ENCODE results near the gene MMP11. TPM values are rescaled to one million over a fixed set of nuclear protein-coding genes. Genes with fewer than 3 reads are reported as not detected.

The MMP11 gene
- polyA plus RNA-seq, 1 of the 3 experiments (the other 2 are of a cell fraction) = 64.4 TPM

- no peak for TF ChIP-seq POLR2AphosphoS5 (IDR thresholded peaks at IDR 0.05; ENCODE audit: low read depth, low read length)
- no peak for TF ChIP-seq CTCF (IDR thresholded peaks at IDR 0.05)
- no peak for TF ChIP-seq REST (IDR thresholded peaks at IDR 0.05; ENCODE audit: low read depth, low read length)
- no peak for TF ChIP-seq TEAD4 (IDR thresholded peaks at IDR 0.05; ENCODE audit: borderline replicate concordance, insufficient read depth)
Observed at GRCh38 chr22:23763579-23763945, 9.1 kb upstream of the MMP11 start (continued).

- Histone ChIP-seq H2AFZ (ENCODE audit: low read depth) (no peak overlapping the region), H4K20me1 (ENCODE audit: insufficient read depth) (no peaks in the 10 kb centered on the region), H3F3A (replicated peaks; ENCODE audit: insufficient read depth) (no peaks in the 10 kb centered on the region), H3K9me3 (no peaks in the 10 kb centered on the region), H3K9me2 (no peaks in the 10 kb centered on the region), H3K9ac (no peak overlapping the region), H3K27me3 (ENCODE audit: insufficient read depth) (no peaks in the 10 kb centered on the region), H3K4me2 (no peak overlapping the region), H3K4me1 (ENCODE audit: control insufficient read depth in 1 of 2, insufficient read depth in 2 of 2, low read depth in 1 of 2, low read length in 1 of 2) (peaks cover 7% of the 10 kb centered on the region in 2 experiments; a peak in 2 of 4 replicates), H3K27ac (ENCODE audit: low read depth in 2 of 2, low read length in 1 of 2) (no peak overlapping the region), H3K79me2 (ENCODE audit: insufficient read depth) (peaks cover 11% of the 10 kb centered on the region; the same call in 1 of the 2 replicates), H3K4me3 (ENCODE audit: low read depth in 2 of 2, low read length in 1 of 2) (no peak overlapping the region), H3K36me3 (replicated peaks in 1 of 2; ENCODE audit: control insufficient read depth in 1 of 2, insufficient read depth in 2 of 2, low read length in 1 of 2) (no peaks in the 10 kb centered on the region)
- DNase-seq = no peak
- ChIA-PET POLR2A (no interaction called here), CTCF (interaction anchor here (1.5 to 14.9 kb wide), 2 partner anchors 9 to 84 kb away, joined by 3 to 277 read pairs; no protein-coding TSS in a partner anchor)
- WGBS (ENCODE audit: low lambda C conversion rate) = 90% methylated on average over 4 of the region's 7 CpGs
- TF ChIP-seq RAD21 (IDR thresholded peaks at IDR 0.05; ENCODE audit: low read length) = no peak
Observed at GRCh38 chr22:23763954-23764353, 8.7 kb upstream of the MMP11 start.

GRCh38 chr22:23764899-23765881 is 7.5 kb upstream of the MMP11 start:
- Histone ChIP-seq H3F3A (replicated peaks; ENCODE audit: insufficient read depth) (no peaks in the 10 kb centered on the region), H3K36me3 (replicated peaks in 1 of 2; ENCODE audit: control insufficient read depth in 1 of 2, insufficient read depth in 2 of 2, low read length in 1 of 2) (no peaks in the 10 kb centered on the region), H3K9me2 (no peaks in the 10 kb centered on the region), H3K4me1 (ENCODE audit: control insufficient read depth in 1 of 2, insufficient read depth in 2 of 2, low read depth in 1 of 2, low read length in 1 of 2) (peaks cover 7 to 10% of the 10 kb centered on the region in 2 experiments; a peak in 2 of 4 replicates), H3K9me3 (no peaks in the 10 kb centered on the region), H3K79me2 (ENCODE audit: insufficient read depth) (peaks cover 11% of the 10 kb centered on the region; the same call in 1 of the 2 replicates), H3K4me3 (ENCODE audit: low read depth in 2 of 2, low read length in 1 of 2) (no peak overlapping the region), H3K4me2 (no peak overlapping the region), H2AFZ (ENCODE audit: low read depth) (no peak overlapping the region), H3K27me3 (ENCODE audit: insufficient read depth) (no peaks in the 10 kb centered on the region), H3K27ac (ENCODE audit: low read depth in 2 of 2, low read length in 1 of 2) (no peak overlapping the region), H3K9ac (no peak overlapping the region), H4K20me1 (ENCODE audit: insufficient read depth) (no peaks in the 10 kb centered on the region)
- TF ChIP-seq EP300 (IDR thresholded peaks at IDR 0.05; ENCODE audit: borderline replicate concordance in 1 of 2, low read depth in 1 of 2, low read length in 1 of 2) (no peak), RFX5 (IDR thresholded peaks at IDR 0.05; ENCODE audit: low read length) (no peak)
- POLR2A ChIA-PET = interaction anchor here (1.1 kb wide), 1 partner anchor 18 kb away, joined by 3 read pairs; no protein-coding TSS in a partner anchor
- no peak for DNase-seq
- CTCF ChIA-PET = interaction anchor here (1.5 to 14.9 kb wide), 3 partner anchors 10 to 83 kb away, joined by 3 to 277 read pairs (median 11); no protein-coding TSS in a partner anchor
- WGBS (ENCODE audit: low lambda C conversion rate) = 95% methylated on average over 7 of the region's 9 CpGs

All from SK-N-SH (cell line).